Right hindlimb (tissue), 1 donor: Measurements from ENCODE around the gene SIK1.

Experiments
- DNase-seq: peaks from one replicate; pipeline ENCODE4 v3.0.0-alpha.2; 2018

SIK1 gene

DNA sequence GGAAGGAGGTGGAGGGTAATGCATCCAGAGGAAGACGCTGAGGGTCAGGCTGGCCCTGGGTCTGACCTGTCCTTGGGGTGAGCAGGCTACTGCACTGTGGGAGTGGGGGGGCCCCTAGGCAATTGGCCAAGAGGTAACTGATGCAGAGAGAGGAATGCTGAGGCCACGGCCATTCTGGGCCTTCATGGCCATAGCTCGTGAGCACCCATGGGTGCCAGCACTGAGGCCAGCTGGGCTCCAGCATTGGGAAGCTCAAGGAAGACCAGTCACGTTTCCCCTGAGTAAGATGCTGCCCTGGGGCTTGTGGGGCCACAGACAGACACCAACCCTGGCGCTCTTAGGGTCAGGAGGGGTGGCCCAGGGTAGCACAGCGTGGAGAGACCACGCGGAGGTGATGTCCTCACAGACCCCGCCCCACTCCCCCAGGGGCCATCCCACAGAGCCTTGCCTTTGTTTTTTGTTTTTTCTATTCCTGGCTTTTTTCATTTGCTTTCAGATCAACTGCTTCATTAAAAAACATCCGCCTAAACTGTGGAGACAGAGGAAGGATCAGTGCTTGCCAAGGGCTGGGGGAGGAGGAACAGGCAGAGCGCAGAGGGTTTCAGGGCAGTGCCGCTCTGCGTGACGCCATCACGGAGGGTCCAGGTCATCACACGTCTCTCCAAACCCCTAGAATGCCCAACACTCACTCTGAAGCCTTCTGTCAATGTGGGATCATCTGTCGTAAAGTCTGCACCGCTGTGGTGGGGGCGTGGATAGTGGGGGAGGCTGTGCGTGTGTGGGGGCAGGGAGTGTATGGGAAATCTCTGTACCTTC, 61.1 kb downstream of the SIK1 start:
- DNase-seq = no peak

- no peak for DNase-seq
Measured at GRCh38 chr21:43364851-43365424, 62.0 kb downstream of the SIK1 start.
